GM19238 (cell line): Measurements from ENCODE around the gene ATP11B.
"Not testable (repeated sequence)": the region's sequence is repeated elsewhere in the genome, so short reads cannot be mapped to it uniquely, and the experiment has no call there.

Source experiments
- DNase-seq: peaks from one replicate; pipeline ENCODE4 v3.0.0; 2011; ENCODE audit warnings: low spot score; ENCODE audit not compliant: insufficient read length

ATP11B gene

GRCh38 chr3:182824957-182825356 lies 31.7 kb downstream of the ATP11B start:
- no peak for DNase-seq

GRCh38 chr3:182829761-182830405 lies 36.6 kb downstream of the ATP11B start:
- DNase-seq = no peak

GRCh38 chr3:182837855-182838454 lies 44.7 kb downstream of the ATP11B start:
- no peak for DNase-seq

- DNase-seq = no peak
Observed at GRCh38 chr3:182843478-182843877, 50.2 kb downstream of the ATP11B start.

- no peak for DNase-seq
Observed at GRCh38 chr3:182848906-182849305, 55.6 kb downstream of the ATP11B start.

- no peak for DNase-seq
Observed at GRCh38 chr3:182855076-182855475, 61.8 kb downstream of the ATP11B start.

- no peak for DNase-seq
Observed at GRCh38 chr3:182861348-182861747, 68.0 kb downstream of the ATP11B start.

- DNase-seq = no peak
Observed at GRCh38 chr3:182862159-182862860, 69.0 kb downstream of the ATP11B start.

- DNase-seq = no peak
Observed at GRCh38 chr3:182869059-182869458, 75.8 kb downstream of the ATP11B start.

GRCh38 chr3:182870917-182871316 lies 77.6 kb downstream of the ATP11B start:
- not testable (repeated sequence) for DNase-seq

- DNase-seq = no peak
Observed at GRCh38 chr3:182879031-182879611, 85.8 kb downstream of the ATP11B start.

- DNase-seq = no peak
Observed at GRCh38 chr3:182886497-182886896, 93.2 kb downstream of the ATP11B start.

- no peak for DNase-seq
Observed at GRCh38 chr3:182889948-182890629, 96.8 kb downstream of the ATP11B start.

- DNase-seq = no peak
Observed at GRCh38 chr3:182891364-182891763, 98.1 kb downstream of the ATP11B start.

- no peak for DNase-seq
Observed at GRCh38 chr3:182892226-182892625, 98.9 kb downstream of the ATP11B start.

- DNase-seq = no peak
Observed at GRCh38 chr3:182895513-182896112, 102.3 kb downstream of the ATP11B start.

GRCh38 chr3:182896553-182896952 lies 103.2 kb downstream of the ATP11B start:
- DNase-seq = no peak

- no peak for DNase-seq
Observed at GRCh38 chr3:182902236-182902635, 108.9 kb downstream of the ATP11B start.

GRCh38 chr3:182904164-182904563 lies 110.9 kb downstream of the ATP11B start:
- DNase-seq = no peak

- no peak for DNase-seq
Observed at GRCh38 chr3:182905623-182906022, 112.3 kb downstream of the ATP11B start.

GRCh38 chr3:182906036-182906435 lies 112.7 kb downstream of the ATP11B start:
- no peak for DNase-seq
